PC-9 (cell line): ENCODE data around the gene NDUFS7. TPM values are rescaled to one million over a fixed set of nuclear protein-coding genes. Genes with fewer than 3 reads are reported as not detected.

Experiments used
- BruUV-seq: library from RNA; stranded (reverse); fragments of 400-500 nt; replicated peaks from 2 replicates; lab custom pipeline; 2021; lab: Mats Ljungman, UMichigan
- CTCF ChIA-PET: fragments of 300-600 bp; sonication (Branson Sonifier 250); formaldehyde crosslinking; loops from one replicate; lab custom pipeline; 2022; ENCODE audit warnings: antibody characterized with exemption; lab: Charles Lee
- POLR2A ChIA-PET: fragments of 300-600 bp; sonication (Branson Sonifier 250); formaldehyde crosslinking; loops from one replicate; lab custom pipeline; 2022; ENCODE audit warnings: antibody characterized with exemption; ENCODE audit not compliant: unreplicated experiment; lab: Charles Lee
- DNase-seq, 2 experiments: peaks; one replicate each; pipeline versions ENCODE4 v3.0.0 to v3.0.0-alpha.2; 2015 to 2022; ENCODE audit warnings: mixed read lengths in 1 of 2
- H2AFZ ChIP-seq: fragments of 200-600 bp; sonication (generic); 2 replicates; pipeline ENCODE4 v1.8.1; 2017; ENCODE audit warnings: antibody characterized with exemption
- H3F3A ChIP-seq: fragments of 200-600 bp; sonication (generic); 2 replicates; pipeline ENCODE4 v1.8.1; 2017; ENCODE audit warnings: antibody characterized with exemption, mild to moderate bottlenecking, low read depth; ENCODE audit not compliant: insufficient read depth
- H3K27ac ChIP-seq: fragments of 200-600 bp; sonication (generic); 2 replicates; pipeline ENCODE4 v1.6.1; 2016; ENCODE audit warnings: mixed run types
- H3K27me3 ChIP-seq: fragments of 200-600 bp; sonication (generic); 2 replicates; pipeline ENCODE4 v1.6.1; 2016; ENCODE audit warnings: low read depth, mixed run types; ENCODE audit not compliant: insufficient read depth
- H3K36me3 ChIP-seq: fragments of 200-600 bp; sonication (generic); 2 replicates; pipeline ENCODE4 v1.6.1; 2016; ENCODE audit warnings: low read depth, mixed run types
- H3K4me1 ChIP-seq: fragments of 200-600 bp; sonication (generic); replicated peaks from 2 replicates; pipeline ENCODE4 v1.6.1; 2016; ENCODE audit warnings: mixed run types; ENCODE audit not compliant: insufficient read depth
- H3K4me2 ChIP-seq: fragments of 200-600 bp; sonication (generic); 2 replicates; pipeline ENCODE4 v1.6.1; 2017; ENCODE audit warnings: mixed run types
- H3K4me3 ChIP-seq: fragments of 200-600 bp; sonication (generic); 2 replicates; pipeline ENCODE4 v1.6.1; 2016; ENCODE audit warnings: mixed run types
- H3K79me2 ChIP-seq: fragments of 200-600 bp; sonication (generic); 2 replicates; pipeline ENCODE4 v1.6.1; 2017; ENCODE audit warnings: low read depth, mixed run types
- H3K9me2 ChIP-seq: fragments of 200-600 bp; sonication (generic); 2 replicates; pipeline ENCODE4 v1.8.1; 2017; ENCODE audit warnings: mild to moderate bottlenecking; ENCODE audit not compliant: insufficient read depth
- H3K9me3 ChIP-seq: fragments of 200-600 bp; sonication (generic); 2 replicates; pipeline ENCODE4 v1.8.1; 2016; ENCODE audit warnings: low read depth; ENCODE audit not compliant: insufficient read depth
- H4K20me1 ChIP-seq: fragments of 200-600 bp; sonication (generic); 2 replicates; pipeline ENCODE4 v1.8.1; 2017; ENCODE audit not compliant: insufficient read depth
- CTCF ChIP-seq: fragments of 200-600 bp; sonication (generic); conservative IDR thresholded peaks from 2 replicates; pipeline ENCODE4 v1.6.1; 2017; ENCODE audit warnings: mixed run types, antibody characterized with exemption, mild to moderate bottlenecking, moderate library complexity
- EZH2 ChIP-seq: fragments of 200-600 bp; sonication (generic); IDR thresholded peaks from 2 replicates; pipeline ENCODE4 v1.8.0; 2017; ENCODE audit warnings: antibody characterized with exemption, low read depth
- intact Hi-C: fragments of 100-400 bp; cut with micrococcal nuclease; formaldehyde crosslinking; loops from one replicate; pipeline ENCODE4 v1.10.0; 2022; ENCODE audit not compliant: unreplicated experiment
- total RNA-seq: library from RNA; stranded (reverse); gene quantifications from 2 replicates; pipeline ENCODE4 v1.2.3, GENCODE V29; 2021

NDUFS7 gene
- total RNA-seq, 1 experiment from 2014 or later, result 67.5 TPM

GRCh38 chr19:1389033-1389940 is 5.6 kb downstream of the NDUFS7 start:
- no peak overlapping the region for H3K4me3 ChIP-seq
- H3K27ac ChIP-seq, result no peak overlapping the region
- H3K79me2 ChIP-seq, result 0 out of 2 replicates have a peak, but pooled peaks cover 1% of the 10 kb centered on the region
- no peaks in the 10 kb centered on the region for H3F3A ChIP-seq
- BruUV-seq, result no TSS peak
- no peak overlapping the region for H3K4me2 ChIP-seq
- no peak for DNase-seq
- H2AFZ ChIP-seq, result no peak overlapping the region
- no peak for TF ChIP-seq CTCF
- TF ChIP-seq EZH2, result no peak
- no peaks in the 10 kb centered on the region for H3K36me3 ChIP-seq
- H3K9me3 ChIP-seq, result no peaks in the 10 kb centered on the region
- H4K20me1 ChIP-seq, result no peaks in the 10 kb centered on the region
- H3K9me2 ChIP-seq, result no peaks in the 10 kb centered on the region
- no peaks in the 10 kb centered on the region for H3K4me1 ChIP-seq
- no peaks in the 10 kb centered on the region for H3K27me3 ChIP-seq
- CTCF ChIA-PET, result no interaction called here
- intact Hi-C loops, result no loop called here
- POLR2A ChIA-PET, result no interaction called here

- Histone ChIP-seq H3K27me3 (no peaks in the 10 kb centered on the region), H3K4me1 (no peaks in the 10 kb centered on the region), H3K9me3 (no peaks in the 10 kb centered on the region), H3F3A (no peaks in the 10 kb centered on the region), H3K4me3 (no peak overlapping the region), H3K36me3 (no peaks in the 10 kb centered on the region), H3K27ac (no peak overlapping the region), H3K9me2 (no peaks in the 10 kb centered on the region), H3K4me2 (no peak overlapping the region), H4K20me1 (no peaks in the 10 kb centered on the region), H3K79me2 (no peaks in the 10 kb centered on the region), H2AFZ (no peak overlapping the region)
- intact Hi-C loops, result no loop called here
- CTCF ChIA-PET, result no interaction called here
- TF ChIP-seq EZH2, result no peak
- POLR2A ChIA-PET, result no interaction called here
- no peak for DNase-seq
- no TSS peak for BruUV-seq
These were observed 7.2 kb downstream of the NDUFS7 start for GRCh38 chr19:1390890-1391423.

GRCh38 chr19:1392407-1392806 is 8.7 kb downstream of the NDUFS7 start:
- Histone ChIP-seq H3K9me2 (no peaks in the 10 kb centered on the region), H3F3A (no peaks in the 10 kb centered on the region), H4K20me1 (no peaks in the 10 kb centered on the region), H3K4me2 (no peak overlapping the region), H3K27me3 (no peaks in the 10 kb centered on the region), H3K79me2 (no peaks in the 10 kb centered on the region), H3K9me3 (no peaks in the 10 kb centered on the region), H3K4me3 (no peak overlapping the region), H2AFZ (no peak overlapping the region), H3K36me3 (no peaks in the 10 kb centered on the region), H3K27ac (no peak overlapping the region), H3K4me1 (no peaks in the 10 kb centered on the region)
- no peak for TF ChIP-seq CTCF
- TF ChIP-seq EZH2, result no peak
- DNase-seq, result no peak
- intact Hi-C loops, result no loop called here
- ChIA-PET CTCF (no interaction called here), POLR2A (no interaction called here)
- no TSS peak for BruUV-seq
